Stimulated activated naive CD8-positive, alpha-beta T cell treated with anti-CD3 and anti-CD28 coated beads, Interleukin-15, Interleukin-2, amounts not matched to agents 100 U/mL and 50 U/mL, for 24 hours (primary cell): ENCODE measurements around the gene PNRC2.
"Not testable (repeated sequence)": the region's sequence is repeated elsewhere in the genome, so short reads cannot be mapped to it uniquely, and the experiment has no call there.

Experiments
- ATAC-seq: fragments of 150-1000 bp; cut with Tn5 transposase; one replicate; pipeline ENCODE4 v1.10.0; 2021
- DNase-seq: peaks from one replicate; pipeline ENCODE4 v3.0.0; 2021

The PNRC2 gene

DNA sequence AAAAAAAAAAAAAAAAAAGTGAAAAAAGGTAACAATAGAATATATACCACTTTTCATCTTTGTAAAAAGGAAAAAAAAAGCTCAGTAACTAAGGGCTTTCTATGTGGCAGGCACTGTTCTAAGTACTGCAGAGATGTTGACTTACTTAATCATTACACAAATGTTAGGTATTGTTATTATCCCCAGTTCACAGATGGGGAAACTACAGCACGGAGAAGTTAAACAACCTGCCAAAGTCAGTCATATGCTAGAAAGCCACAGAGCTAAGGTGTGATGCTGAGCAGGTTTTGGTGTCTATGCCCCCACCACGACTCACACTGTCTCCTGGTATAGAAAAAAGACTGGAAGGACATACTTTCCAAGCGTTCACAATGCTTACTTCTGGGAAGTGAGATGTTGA, 6.6 kb upstream of the PNRC2 start:
- ATAC-seq (no peak), DNase-seq (no peak)

DNA sequence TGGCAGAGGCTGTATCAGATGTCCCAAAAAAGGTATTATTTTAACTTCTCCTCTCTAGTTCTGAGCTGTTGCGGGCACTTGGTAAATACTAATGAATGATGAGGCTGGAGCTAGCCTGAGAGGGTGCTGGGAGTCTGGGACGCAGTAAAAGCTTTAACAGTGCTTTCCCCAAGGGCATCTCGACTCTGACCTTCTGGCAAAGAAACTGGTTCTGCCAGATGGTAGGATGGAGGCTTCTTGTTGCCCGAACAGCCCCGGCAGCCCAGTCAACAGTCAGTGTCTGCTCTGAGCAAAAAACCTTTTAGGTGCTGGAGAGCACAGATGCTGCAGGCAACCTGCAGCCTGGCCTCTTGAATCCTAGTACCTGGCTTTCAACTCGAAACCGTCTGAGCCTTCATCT, 2.5 kb upstream of the PNRC2 start:
- ATAC-seq, result no peak

DNA sequence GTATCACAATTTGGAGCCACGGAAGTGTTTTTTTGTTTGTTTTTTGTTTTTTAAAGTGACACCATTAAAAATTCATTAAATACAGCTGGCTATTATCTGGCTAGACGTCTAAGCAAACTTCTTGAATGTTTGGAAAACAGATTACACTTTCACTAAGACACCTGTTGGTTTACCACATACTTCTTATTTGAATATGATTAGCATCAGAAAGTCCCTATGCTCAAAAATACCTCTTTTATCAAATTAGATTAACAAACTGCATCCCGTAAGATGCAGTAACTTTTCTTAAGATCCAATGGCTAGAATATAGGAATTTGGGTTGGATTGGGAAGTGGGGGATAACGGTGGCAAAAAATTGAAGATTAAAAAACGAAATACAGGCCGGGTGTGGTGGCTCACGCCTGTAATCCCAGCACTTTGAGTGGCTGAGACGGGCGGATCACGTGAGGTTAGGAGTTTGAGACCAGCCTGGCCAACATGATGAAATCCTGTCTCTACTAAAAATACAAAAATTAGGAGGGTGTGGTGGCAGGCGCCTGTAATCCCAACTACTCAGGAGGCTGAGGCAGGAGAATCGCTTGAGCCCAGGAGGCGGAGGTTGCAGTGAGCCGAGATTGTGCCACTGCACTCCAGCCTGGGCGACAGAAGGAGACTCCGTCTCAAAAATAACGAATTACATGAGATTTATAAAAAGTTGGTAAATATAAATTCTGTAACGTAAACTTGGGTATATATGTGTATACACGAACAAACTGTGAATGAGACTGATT, 1.4 kb upstream of the PNRC2 start:
- not testable (repeated sequence) for DNase-seq, ATAC-seq

More for the DNA sequence above, 2.5 kb upstream of the PNRC2 start:
- no peak for DNase-seq

DNA sequence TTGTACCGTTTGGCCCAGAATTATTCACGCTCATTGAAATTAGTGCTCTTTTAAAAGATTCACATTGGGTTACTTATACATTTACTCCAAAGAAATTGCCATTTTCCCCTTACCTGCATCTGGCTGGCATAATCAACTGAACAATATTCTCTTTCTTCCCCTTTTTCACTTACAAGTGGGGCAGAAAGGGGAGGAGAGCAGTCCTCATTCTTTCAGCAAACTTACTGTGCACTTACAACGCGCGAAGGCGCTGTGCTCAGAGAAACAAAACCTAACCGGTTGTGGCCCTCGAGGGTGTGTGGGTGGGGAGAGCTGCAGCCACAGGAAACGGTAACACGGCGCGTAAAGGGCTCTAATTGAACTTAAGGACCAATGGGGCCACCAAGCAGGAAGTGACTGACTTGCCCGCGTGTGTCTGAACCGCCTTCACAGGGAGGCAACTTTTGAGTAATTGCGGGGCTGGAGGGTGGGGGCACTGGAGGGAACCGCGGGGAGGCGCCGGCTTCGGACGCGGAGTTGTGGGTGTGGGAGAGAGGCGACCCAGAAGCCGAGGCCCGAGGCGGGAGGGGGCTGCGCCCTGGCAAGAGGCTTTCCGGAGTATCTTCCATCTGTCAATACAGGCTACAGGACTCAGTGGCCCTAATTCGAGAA, 693 bp upstream of the PNRC2 start:
- DNase-seq (peak; percentile 92), ATAC-seq (peak; percentile 84)

DNA sequence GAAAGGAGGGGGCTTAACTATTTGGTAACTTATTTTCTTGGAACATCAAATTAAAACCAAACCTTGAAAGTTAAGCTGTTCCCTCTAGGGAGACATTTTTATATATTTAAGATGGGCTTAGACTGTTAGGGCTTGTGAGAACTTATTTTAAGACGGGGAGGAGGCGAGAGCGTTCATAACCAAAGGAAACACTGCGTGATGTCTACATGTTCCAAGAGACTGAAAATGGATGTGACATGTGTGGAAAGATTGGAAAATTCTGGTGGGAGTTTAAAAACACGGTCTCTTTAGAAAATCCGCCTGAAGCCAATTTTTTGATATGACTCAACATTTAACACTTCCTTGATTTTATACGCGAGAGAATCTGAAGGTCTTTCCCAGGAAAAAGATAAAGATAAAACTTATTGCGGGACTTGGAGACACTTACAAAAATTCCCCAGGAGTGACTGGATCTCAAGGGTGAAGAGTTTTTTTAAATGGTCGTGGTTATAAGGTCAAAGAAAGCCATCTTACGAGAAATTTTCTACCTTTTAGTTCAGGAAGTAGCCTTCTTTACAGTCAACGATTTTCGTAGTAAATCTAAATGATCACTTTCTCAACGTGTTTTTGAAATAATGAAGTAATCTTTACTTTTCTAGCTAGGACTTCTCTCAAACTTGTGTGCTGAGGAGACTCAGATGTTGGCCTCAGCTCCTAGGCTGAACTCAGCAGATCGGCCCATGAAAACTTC, 828 bp downstream of the PNRC2 start:
- DNase-seq (no peak), ATAC-seq (no peak)

DNA sequence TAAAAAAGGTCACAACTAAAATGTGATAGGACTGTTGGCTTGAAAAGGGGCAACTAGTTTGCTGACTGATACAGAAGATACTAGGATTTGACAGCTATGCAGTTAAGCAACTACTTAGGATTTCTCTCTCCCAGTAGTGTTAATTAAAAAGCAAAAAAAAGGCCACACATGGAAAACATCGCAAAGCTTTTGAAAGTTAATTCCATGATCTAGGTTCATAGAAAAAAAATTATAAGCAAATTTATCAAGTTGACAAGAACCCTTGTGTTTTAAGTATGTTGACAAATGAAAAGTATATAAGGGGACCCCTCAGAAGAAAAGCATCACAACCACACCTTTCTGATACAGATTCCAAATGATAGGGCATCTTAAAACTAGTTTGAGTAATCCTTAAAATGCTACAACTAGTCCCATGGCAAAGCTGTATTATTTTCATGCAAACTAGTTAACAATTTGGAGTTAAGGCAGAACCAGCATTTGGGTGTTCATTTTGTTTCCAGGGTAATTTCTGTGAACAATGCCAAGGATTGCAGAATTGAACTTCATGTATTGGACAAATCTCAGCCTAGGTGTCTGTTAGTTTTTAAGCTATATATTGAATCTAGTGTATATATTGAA, 4.1 kb downstream of the PNRC2 start:
- DNase-seq, result no peak
- ATAC-seq, result no peak

DNA sequence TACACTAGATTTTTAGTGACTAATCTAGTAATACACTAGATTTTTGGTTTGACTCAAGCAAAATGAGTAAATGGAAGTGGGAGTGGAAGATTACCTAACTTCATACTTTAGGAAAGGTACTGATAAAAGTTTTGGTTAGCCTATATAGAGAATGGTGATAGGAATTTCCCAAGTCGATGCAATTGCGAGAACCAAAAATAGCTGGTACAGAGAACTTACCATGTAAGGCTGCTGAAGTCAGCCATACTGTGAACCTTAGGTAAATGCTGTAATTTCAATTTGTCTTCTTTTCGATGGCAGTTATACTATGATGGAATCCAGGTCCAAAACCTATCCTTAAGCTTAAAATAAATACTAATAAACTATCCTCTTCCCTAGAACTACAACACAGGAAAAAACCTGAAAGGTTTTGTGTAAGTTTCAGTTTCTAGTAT, 4.6 kb downstream of the PNRC2 start:
- no peak for DNase-seq
- no peak for ATAC-seq

DNA sequence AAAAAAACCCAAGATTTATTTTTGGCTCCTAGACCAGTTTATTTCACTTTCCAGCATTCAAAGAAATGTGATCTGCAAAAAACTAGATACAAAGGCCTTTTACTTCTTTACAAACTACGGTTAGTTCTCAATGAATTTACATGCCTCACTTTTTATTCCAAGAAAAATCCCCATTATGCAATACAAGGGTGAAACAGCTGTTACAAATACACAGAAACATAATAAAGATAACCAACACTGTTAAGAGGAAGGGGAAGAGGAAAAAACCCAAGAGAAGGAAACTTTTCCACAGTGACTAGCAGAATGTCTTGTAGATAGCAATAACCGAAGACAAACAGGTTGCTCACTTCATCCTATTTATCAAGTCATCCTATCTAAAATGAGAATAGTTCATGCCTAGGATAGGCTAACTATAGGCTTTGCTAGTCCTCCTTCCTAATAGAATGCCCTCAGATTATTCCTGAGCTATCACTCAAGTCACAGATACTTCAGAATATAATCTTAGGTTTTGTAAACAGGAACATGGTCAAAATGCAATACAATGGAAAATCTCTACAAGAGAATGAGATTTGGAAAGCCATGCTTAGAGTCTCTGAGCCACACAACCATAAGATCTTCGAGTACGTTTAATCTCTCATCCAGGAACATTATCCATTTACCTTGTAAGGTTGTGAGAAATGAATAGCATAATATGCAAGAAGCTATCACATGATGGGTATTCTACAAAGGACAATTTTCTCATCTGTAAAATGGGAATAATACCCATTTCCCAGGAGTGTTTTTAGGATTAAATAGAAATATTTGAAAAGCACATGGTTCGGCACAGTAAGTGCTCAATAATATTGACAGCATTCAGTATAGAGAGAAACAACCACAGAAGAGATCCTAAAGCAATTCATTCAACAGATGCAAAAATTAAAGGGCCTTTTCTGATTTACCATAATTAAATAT, 5.4 kb downstream of the PNRC2 start:
- ATAC-seq, result no peak
- DNase-seq, result no peak

DNA sequence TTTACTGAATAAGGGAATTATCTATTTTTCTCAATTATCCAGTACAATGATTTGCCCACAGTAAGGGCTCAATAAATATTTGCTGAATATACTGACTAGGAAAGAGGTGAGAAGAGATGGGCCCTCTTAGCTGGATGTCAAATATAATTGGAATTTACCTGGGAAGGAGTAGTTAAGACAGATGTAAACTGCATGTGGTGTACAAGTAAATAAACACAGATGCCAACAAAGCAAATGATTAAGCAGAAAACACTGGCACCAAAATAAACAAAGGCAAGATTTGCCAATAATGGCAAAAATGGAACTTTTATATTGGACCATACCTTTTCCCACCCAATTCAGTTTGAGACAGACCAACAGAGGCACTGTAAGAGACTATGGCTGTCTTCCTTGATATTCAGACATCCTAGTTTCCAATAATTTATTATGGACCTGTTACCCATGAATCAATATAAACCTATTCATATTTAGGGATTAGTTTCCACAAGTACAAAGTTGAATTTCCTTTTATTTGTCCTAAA, 7.4 kb downstream of the PNRC2 start:
- DNase-seq, result no peak
- no peak for ATAC-seq

DNA sequence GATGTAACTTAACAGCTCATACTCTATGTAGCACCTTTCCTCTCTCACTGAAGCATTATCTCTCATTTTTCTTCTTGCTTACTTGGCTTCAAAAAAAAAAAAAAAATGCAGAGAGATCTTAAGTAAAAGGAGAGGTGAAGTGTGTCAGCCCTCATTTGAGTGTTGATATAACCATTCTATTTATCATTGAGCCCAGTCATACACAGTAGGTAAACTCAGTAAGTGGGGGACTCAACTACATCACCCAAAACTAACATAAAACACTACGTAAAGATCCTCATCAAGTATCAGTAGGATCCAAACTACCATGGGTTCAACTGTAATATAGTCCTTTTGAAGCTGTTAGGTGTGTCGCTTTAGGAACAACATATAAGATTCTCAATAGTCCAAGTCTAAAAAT, 8.2 kb downstream of the PNRC2 start:
- no peak for ATAC-seq
- DNase-seq, result no peak

DNA sequence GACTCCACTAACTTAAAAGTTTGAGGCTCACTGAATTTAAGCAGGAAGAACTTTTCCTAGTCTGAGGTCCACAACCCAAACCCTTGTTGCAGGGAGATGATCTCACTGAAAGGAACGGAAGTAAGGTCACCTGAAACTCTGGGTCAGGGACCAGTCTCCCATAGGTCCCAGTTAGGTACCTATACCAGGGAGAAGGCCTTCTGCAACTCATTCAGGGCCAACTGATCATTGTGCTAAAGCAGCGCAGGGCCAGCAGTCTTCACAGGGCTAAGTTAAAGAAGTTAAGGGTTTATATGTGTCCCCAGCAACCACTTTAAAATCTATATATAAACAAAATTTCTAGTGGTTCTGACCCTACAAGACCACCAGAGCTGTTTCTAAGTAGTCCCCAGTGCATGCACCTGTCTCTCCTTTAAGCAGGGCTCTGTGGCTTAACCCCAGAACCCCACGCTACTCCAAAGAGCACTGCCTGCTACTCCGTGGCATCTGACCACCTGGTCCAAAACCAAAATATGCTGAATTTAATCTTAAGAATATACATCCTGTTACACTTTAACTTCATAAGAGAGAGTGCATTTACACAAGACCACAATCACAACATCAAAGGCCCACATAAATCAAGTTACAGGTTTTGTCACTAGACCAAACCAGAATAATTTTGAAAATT, 17.7 kb downstream of the PNRC2 start:
- no peak for ATAC-seq
- no peak for DNase-seq

DNA sequence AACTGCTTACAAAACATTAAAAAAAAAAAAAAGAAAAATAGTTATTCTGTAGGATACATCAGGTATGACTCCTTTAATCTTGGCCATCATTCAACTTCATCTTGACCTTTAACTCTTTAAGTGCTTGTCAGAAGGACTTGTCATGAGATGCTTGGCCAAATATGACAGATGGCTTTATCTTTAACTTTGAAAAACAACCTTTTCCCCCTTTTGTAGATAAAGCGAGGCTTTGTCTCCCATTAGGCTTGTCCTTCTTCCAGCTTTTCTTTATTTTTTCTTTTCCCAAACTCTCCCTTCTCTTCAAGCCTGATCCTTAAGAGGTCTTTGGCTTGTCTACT, 18.2 kb downstream of the PNRC2 start:
- DNase-seq, result no peak
- ATAC-seq, result no peak

DNA sequence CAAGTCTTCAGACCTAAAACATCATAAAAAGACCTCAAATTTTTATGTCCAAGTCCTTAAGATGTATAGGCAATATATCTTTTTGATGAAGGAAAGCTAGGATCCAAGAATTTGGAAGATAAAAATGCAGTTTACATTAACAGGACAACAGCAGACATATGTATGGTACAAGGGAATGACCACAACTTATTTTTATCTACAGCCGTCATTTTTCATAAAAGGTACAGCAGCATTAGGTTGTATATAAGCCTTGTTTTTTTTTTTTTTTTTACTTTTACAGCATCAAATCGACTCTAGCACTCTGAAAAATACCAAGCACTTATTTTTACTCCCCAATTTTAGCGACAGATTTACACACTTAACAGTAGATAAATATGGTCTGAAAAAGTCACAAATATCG, 19.2 kb downstream of the PNRC2 start:
- no peak for DNase-seq
- no peak for ATAC-seq

DNA sequence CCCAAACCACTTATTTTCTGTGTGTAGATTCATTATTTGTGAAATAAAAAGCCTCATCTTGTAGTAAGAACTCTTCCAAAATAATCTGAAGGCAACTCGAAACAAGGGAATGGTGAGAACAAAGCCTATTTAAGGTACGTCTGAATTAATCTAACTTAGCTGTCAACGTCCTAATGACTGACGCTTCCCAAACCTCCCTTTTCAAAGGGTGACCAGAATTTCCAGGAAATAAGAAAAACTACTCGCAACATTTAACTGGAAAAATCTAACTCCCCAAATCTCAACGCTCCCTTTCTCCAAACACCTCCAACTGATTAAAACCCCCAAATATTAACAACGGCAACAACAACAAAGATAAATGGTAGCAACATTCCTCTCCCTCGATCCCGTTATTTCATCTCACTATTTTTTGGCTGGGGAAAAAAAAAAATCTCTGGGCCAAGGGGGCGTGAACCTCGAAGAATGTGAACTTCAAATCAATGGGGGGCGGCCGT, 19.8 kb downstream of the PNRC2 start:
- ATAC-seq, result no peak
- no peak for DNase-seq

DNA sequence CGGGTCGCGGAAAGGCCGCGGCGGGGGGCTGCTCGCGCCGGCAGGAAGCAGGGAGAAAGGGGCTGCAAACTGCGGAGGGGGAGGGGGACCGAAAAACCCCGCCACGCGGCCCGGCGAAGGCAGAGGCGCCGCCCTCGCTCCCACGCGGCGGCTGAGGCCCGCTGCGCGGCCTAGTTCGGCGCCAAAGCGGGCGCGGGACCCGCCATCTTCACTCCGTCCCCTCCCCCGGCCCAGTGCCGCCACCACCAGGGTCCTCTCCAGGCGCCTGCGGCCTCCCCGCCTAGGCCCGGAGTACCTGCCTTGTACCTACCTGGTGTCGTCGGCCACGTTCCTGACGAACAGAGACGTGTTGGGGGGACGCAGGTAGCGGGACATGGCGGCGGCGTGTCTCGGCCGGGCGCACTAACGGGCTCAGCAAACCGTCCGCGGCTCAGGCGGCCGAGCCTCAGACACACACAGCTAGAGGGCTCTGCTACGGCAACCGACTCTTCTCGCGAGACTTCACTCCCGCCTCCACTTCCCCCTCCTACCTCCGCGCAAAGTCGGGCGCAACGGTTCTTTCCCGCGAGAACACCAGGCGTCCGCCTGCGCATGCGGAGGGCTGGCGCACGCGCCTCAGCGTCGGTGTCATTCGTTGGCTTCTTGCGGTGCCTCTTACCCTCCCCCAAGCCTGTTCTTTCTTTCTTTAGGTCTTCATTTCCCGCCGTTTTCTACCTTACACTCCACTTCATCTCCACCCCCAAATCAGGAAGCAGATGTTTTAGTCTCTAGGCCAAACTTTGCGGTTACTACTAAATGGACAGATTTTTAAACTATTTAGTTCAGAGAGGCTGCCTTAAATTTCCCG, 20.5 kb downstream of the PNRC2 start, which contains the start of gene SRSF10:
TSS of gene SRSF10 (minus strand) at position 447 of the 847 bp plus-strand sequence. CDS start at position 375, 72 bp downstream.
- ATAC-seq, result peak; percentile 93
- peak; percentile 96 for DNase-seq

DNA sequence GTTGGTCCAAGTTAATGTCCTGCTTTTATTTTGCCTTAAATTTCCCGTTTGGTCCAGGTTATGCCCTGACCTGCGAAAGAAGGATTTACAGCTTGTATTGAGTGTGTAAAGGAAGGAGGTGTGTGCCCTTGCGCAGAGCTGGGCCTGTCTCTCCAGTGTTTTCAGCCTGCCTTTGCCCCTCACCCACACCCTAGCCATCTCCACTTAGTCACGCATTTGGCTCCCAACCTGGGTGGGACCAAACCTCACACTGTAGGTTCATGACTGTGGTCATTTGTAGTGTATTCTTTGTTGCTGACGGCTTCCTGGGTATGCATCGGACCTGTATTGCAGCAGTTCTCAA, 21.1 kb downstream of the PNRC2 start:
- ATAC-seq (peak; percentile 74), DNase-seq (peak; percentile 78)

DNA sequence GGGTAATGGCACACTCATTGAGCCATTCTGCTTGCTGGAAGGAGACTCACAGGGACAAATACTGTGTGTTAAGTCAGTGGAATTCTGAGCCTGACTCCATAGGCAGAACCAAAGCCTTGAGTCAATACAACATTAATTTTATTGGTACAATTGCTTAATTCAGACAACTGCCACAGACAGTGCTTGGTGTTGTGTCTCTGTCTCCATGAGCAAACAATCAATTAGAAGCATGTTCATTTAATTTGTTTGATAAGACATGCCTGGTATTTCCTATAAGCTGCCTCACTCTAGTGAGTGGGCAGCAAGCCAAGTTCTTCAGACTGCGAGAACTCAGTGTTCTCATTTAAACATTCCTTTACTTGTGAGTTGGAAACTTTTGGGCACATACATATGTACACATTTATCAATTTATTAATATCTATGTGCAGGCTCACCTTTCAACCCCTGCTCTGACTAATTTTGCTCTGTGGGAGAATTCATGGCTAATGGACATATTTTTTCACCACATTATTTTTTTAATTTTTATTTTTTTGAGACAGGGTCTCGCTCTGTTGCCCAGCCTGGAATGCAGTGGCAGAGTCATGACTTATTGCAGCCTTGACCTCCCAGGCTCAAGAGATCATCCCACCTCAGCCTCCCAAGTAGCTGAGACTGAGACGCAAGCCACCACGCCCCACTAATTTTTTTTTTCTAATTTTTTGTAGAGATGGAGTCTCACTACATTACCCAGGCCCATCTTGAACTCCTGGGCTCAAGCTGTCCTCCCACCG, 25.0 kb downstream of the PNRC2 start:
- ATAC-seq (no peak), DNase-seq (no peak)

DNA sequence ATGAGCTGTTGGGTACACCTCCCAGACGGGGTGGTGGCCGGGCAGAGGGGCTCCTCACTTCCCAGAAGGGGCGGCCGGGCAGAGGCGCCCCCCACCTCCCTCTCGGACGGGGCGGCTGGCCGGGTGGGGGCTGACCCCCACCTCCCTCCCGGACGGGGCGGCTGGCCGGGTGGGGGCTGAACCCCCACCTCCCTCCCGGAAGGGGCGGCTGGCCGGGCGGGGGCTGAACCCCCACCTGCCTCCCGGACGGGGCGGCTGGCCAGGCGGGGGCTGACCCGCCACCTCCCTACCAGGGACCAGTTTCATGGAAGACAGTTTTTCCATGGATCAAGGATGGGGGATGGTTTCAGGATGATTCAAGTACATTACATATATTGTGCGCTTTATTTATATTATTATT, 27.4 kb downstream of the PNRC2 start:
- DNase-seq, ATAC-seq: not testable (repeated sequence)

DNA sequence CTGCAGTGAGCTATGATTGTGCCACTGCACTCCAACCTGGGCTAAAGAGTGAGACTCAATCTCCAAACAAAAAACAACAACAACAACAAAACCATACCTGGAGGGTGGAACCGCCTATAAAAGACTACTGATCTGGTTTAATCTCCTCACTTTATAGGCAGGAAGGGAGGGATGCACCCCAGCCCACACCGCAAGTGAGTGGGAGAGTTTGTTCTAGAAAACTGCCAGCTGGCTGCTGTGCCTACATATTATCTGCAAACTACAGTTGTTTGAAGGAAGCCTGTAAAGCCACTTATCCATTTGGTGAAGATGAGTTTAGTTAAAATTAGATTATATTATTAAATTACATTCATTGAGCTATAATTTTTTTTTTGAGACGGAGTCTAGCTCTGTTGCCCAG, 29.6 kb downstream of the PNRC2 start:
- DNase-seq (no peak), ATAC-seq (no peak)
